ENCODE data around the gene CAPNS1. TPM values are rescaled to one million over a fixed set of nuclear protein-coding genes. Genes with fewer than 3 reads are reported as not detected.
A peak's percentile ranks its signal among the peaks of the same experiment; 100 is the strongest.

Gene CAPNS1
- total RNA-seq, 4 donors from 2014 or later: 179 to 235 (median 213) TPM

- no peak for DNase-seq (ENCODE audit: low spot score in 2 of 2)
- Histone ChIP-seq H3K27me3 (no peaks in the 10 kb centered on the region), H3K4me1 (peaks cover 5 to 34% (median 10%) of the 10 kb centered on the region in 4 donors), H3K27ac (peak overlapping the region in 3 of 4 donors; percentile 50 to 77 (median 74)), H3K36me3 (peaks cover 0 to 6% (median 1%) of the 10 kb centered on the region in 3 donors), H3K4me3 (no peak overlapping the region), H3K9me3 (no peaks in the 10 kb centered on the region)
- TF ChIP-seq CTCF (IDR thresholded peaks at IDR 0.05) (no peak), EP300 (IDR thresholded peaks at IDR 0.05) (peak in 1 of 2 donors; percentile 45)
- WGBS, 2 donors: 49 to 53% methylated on average over 12 of the region's 12 CpGs
These were observed 2.7 kb upstream of the CAPNS1 start for GRCh38 chr19:36136964-36137686.

GRCh38 chr19:36139120-36139472, 770 bp upstream of the CAPNS1 start:
- Histone ChIP-seq H3K27me3 (no peaks in the 10 kb centered on the region), H3K9me3 (no peaks in the 10 kb centered on the region), H3K27ac (peak overlapping the region; percentile 83 to 100 (median 98)), H3K4me1 (peaks cover 5 to 37% (median 10%) of the 10 kb centered on the region in 4 donors), H3K4me3 (peak overlapping the region; percentile 80 to 94 (median 86)), H3K36me3 (peaks cover 0 to 25% (median 9%) of the 10 kb centered on the region in 3 donors)
- WGBS, 2 donors: 48 to 49% methylated on average over 7 of the region's 7 CpGs
- no peak for DNase-seq (ENCODE audit: low spot score in 2 of 2)
- TF ChIP-seq EP300 (IDR thresholded peaks at IDR 0.05) (no peak), CTCF (IDR thresholded peaks at IDR 0.05) (no peak), POLR2A (IDR thresholded peaks at IDR 0.05) (no peak)

GRCh38 chr19:36140304-36141038, 605 bp downstream of the CAPNS1 start:
- Histone ChIP-seq H3K27me3 (no peaks in the 10 kb centered on the region), H3K4me1 (peaks cover 5 to 37% (median 10%) of the 10 kb centered on the region in 4 donors), H3K9me3 (no peaks in the 10 kb centered on the region), H3K27ac (peak overlapping the region; percentile 83 to 100 (median 98)), H3K36me3 (peaks cover 2 to 39% (median 10%) of the 10 kb centered on the region in 3 donors), H3K4me3 (peak overlapping the region; percentile 80 to 94 (median 86))
- DNase-seq (ENCODE audit: low spot score in 2 of 2): peak in 1 of 2 donors; percentile 23
- 0% methylated on average over 24 to 29 of the region's 31 CpGs for WGBS, 2 donors
- TF ChIP-seq CTCF (IDR thresholded peaks at IDR 0.05): no peak
- no peak for TF ChIP-seq POLR2A (IDR thresholded peaks at IDR 0.05)
- no peak for TF ChIP-seq EP300 (IDR thresholded peaks at IDR 0.05)

DNA sequence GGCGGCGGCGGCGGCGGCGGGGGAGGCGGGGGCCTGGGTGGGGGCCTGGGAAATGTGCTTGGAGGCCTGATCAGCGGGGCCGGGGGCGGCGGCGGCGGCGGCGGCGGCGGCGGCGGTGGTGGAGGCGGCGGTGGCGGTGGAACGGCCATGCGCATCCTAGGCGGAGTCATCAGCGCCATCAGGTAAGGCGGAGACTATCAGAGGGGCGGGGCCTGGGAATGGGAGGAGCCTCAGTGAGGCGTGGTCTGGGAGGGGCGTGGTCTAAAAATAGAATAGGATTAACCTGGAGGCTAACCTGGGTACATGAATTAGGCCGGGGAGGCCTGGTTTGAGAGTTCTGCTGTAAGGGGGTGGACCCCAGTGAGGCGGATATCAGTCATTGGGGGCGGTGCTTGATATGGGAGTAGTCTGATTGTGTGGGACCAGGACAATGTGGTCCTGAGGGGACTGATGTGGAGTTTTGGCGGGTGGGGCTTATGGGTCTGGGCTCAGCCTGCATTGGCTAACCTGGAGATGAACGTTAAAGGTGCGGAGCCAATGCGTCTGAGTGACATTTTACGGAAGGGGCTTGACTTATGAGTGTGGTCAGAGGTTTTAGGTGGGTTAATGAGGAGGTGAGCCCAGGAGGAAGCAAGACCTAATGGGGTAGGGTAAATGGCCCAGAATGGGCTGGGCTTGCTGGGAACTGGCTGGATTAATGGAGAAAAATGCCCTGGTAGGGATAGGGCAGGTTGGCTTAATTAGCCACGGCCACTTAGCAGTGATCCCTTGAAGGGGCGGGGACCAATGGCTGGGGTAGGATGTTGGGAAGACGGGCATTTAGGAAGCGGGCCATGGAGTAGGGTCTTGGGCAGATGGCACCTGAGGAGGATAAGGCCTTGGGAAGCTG, 1.4 kb downstream of the CAPNS1 start:
- no peaks in the 10 kb centered on the region for H3K9me3 ChIP-seq
- WGBS, 2 donors: 24% methylated on average over 34 to 35 of the region's 42 CpGs
- H3K4me1 ChIP-seq: peaks cover 5 to 35% (median 10%) of the 10 kb centered on the region in 4 donors
- DNase-seq (ENCODE audit: low spot score in 2 of 2): peak; percentile 73 to 95
- H3K27me3 ChIP-seq: no peaks in the 10 kb centered on the region
- TF ChIP-seq EP300 (IDR thresholded peaks at IDR 0.05) (peak in 1 of 2 donors; percentile 31), CTCF (IDR thresholded peaks at IDR 0.05) (no peak), POLR2A (IDR thresholded peaks at IDR 0.05) (peak; percentile 12 to 63)
- peaks cover 4 to 47% (median 16%) of the 10 kb centered on the region in 3 donors for H3K36me3 ChIP-seq
- H3K4me3 ChIP-seq: peak overlapping the region; percentile 80 to 94 (median 86)
- peak overlapping the region; percentile 83 to 100 (median 98) for H3K27ac ChIP-seq
